ENCODE results near the gene SLC6A6. TPM values are rescaled to one million over a fixed set of nuclear protein-coding genes. Genes with fewer than 3 reads are reported as not detected.

The SLC6A6 gene
- total RNA-seq, 2 donors from 2014 or later: 6.7 to 8.3 TPM

- intact Hi-C loops (cut with DNase I, micrococcal nuclease): no loop called here
- DNase-seq (no peak), ATAC-seq (no peak)
Observed at GRCh38 chr3:14370720-14371572, 31.5 kb upstream of the SLC6A6 start.

GRCh38 chr3:14371573-14372474 is 30.6 kb upstream of the SLC6A6 start:
- intact Hi-C loops (cut with DNase I, micrococcal nuclease): no loop called here
- DNase-seq: peak; percentile 91 to 94
- ATAC-seq: peak; percentile 96

GRCh38 chr3:14372587-14372986 is 29.8 kb upstream of the SLC6A6 start:
- intact Hi-C loops (cut with DNase I, micrococcal nuclease): no loop called here
- ATAC-seq: no peak

GRCh38 chr3:14373753-14374376 is 28.5 kb upstream of the SLC6A6 start:
- intact Hi-C loops (cut with DNase I, micrococcal nuclease): no loop called here
- ATAC-seq: no peak
- DNase-seq: no peak

More at GRCh38 chr3:14372587-14372986, 29.8 kb upstream of the SLC6A6 start:
- DNase-seq: no peak

DNA sequence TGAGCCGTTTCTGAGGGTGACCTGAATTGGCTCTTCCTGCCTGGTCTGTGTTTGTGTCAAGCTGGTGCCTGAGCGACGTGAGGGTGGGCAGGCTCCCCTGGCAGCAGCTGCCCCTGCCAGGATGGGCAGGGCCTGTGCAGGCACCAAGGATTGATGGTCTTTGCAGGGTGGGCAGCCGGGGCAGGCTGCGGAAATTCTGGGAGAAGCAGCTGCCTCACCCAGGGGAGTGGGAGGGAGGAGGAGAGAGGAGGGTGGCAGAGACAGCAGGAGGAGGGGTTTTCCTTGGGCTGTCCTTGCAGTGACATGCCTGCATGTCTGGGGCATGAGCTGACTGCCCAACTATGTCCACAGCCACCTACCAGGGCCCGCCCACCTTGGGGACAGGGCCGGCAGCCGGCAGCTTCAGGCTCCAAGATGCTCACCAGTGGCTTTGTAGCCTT is 27.9 kb upstream of the SLC6A6 start:
- no peak for DNase-seq
- no peak for ATAC-seq

DNA sequence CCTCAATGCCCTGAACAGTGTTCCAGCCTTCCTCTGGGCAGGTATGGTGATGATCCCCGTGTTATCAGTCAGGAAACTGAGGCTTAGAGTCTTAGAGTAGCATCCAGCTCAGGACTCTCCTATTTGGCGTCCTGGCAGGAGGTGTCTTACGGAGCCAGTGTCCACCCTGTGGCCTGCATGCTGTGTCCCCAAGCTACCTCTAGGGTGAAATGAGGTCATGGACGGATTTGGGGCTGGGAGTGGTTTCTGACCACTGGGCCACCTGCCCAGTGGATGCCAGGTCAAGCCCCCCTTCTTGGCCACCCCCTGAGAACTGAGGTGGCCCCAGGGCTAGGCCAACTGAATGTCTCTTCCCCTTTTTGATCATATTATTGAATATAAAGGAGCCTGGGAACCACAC is 27.2 kb upstream of the SLC6A6 start:
- DNase-seq (no peak), ATAC-seq (no peak)
- intact Hi-C loops (cut with DNase I, micrococcal nuclease): no loop called here

More for the DNA sequence above, 27.9 kb upstream of the SLC6A6 start:
- intact Hi-C loops (cut with DNase I, micrococcal nuclease): no loop called here

DNA sequence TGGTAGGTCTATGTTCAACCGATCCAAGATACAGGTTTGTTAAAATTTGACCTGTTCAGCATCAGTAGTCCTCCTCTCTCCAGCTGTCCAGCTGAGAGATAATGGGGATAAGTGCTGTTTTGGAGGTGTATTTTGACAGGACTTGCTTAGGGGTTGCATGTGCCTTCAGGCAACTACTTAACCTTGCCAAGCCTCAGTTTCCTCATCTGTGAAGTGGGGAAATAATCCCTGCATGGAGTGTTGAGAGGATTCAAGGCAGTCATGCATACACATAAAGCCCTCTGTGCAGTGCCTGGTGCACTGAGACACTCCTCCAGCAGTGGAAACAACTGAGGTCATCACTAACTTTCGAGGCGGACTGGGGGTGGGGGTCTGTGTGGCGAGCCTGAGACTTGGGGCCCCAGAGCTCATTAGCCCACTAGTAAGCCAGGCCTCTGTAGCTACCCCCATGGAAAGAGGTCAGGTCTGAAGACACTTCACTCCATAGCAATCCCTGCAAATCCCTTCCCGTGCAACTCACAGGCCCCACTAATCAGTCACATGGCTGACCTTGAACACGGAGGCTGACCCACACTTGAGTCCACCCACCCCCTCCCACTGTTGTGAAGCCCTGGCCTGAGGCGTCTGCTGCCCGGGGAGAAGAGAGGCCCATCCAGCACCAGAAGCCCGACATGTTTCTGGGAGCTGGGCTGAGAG is 25.9 kb upstream of the SLC6A6 start:
- DNase-seq (no peak), ATAC-seq (no peak)
- intact Hi-C loops (cut with DNase I, micrococcal nuclease): no loop called here

GRCh38 chr3:14377044-14377837 is 25.2 kb upstream of the SLC6A6 start:
- intact Hi-C loops (cut with DNase I, micrococcal nuclease): no loop called here
- ATAC-seq (no peak), DNase-seq (no peak)

- no peak for DNase-seq
- peak; percentile 44 for ATAC-seq
- intact Hi-C loops (cut with DNase I, micrococcal nuclease): no loop called here
Observed at GRCh38 chr3:14377838-14378169, 24.6 kb upstream of the SLC6A6 start.

DNA sequence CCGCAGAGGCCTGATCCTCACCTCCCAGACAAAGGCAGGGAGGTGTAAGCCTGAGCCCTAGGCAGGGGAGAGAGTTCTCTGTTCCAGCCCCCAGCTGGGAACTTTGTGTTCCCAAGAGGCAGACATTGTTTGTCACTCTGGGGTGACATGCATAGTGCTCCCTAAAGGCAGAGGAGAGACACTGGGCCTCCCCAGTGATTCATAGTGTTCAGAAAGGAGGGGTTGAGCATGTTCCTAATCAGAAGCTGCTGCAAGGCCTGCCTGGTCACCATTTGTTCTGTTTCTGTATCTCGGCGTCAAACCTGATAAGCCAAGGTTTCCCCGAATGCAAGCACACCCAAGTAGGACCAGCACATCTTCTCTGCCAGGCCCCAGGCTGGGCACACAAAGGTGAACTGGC is 24.0 kb upstream of the SLC6A6 start:
- intact Hi-C loops (cut with DNase I, micrococcal nuclease): no loop called here
- no peak for ATAC-seq
- DNase-seq: no peak

DNA sequence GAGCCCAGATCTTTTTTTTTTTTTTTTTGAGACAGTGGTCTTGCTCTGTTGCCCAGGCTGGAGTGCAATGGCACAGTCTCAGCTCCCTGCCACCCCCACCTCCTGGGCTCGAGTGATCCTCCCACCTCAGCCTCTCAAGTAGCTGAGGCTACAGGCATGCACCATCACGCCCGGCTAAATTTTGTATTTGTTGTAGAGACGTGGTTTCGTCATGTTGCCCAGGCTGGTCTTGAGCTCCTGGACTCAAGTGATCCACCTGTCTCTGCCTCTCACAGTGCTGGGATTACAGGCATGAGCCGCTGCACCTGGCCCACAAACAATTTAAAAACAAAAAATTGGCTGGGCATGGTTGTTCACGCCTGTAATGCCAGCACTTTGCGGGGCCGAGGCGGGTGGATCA is 22.6 kb upstream of the SLC6A6 start:
- no peak for DNase-seq
- no peak for ATAC-seq
- intact Hi-C loops (cut with DNase I, micrococcal nuclease): no loop called here

- ATAC-seq: no peak
Observed at GRCh38 chr3:14386254-14386653, 16.2 kb upstream of the SLC6A6 start.

GRCh38 chr3:14388201-14388600 is 14.2 kb upstream of the SLC6A6 start:
- intact Hi-C loops (cut with DNase I, micrococcal nuclease): no loop called here
- ATAC-seq (no peak), DNase-seq (no peak)

More at GRCh38 chr3:14386254-14386653, 16.2 kb upstream of the SLC6A6 start:
- intact Hi-C loops (cut with DNase I, micrococcal nuclease): no loop called here
- DNase-seq: no peak

DNA sequence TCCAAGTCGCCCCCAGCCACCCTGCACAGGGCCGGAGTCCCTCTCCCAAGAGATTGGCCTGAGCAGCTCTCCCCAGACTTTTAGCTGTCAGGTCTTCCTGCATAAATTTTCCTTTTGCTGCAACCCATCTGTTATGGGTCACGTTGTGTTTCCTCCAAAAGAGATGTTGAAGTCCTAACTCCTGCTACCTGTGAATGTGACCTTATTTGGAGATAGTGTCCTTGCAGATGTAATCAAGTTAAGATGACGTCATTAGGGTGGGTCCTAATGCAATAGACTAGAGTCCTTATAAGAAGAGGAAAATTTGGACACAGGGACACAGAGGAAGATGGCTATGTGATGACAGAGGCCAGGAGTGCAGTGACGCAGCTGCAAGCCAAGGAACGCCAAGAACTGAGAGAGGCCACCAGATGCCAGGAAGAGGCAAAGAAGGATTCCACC is 13.2 kb upstream of the SLC6A6 start:
- no peak for DNase-seq
- ATAC-seq: no peak
- intact Hi-C loops (cut with DNase I, micrococcal nuclease): no loop called here

DNA sequence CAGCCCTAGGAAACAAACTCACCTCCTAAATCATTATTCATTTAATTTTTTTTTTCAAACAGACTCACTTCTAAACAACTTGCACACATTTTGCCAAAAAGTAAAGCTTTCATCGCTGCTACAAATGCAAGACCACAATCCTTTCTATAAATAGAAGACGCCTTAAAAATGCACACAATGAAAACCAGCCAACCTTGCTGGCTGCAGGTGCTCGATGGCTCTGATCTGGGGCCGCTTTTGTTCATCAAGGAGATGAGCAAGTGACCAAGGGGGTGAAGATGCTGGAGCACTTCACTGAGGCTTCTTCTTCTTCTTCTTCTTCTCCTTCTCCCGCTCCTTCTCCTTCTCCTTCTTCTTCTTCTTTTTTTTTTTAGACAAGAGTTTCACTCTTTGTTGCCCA is 12.7 kb upstream of the SLC6A6 start:
- intact Hi-C loops (cut with DNase I, micrococcal nuclease): no loop called here
- ATAC-seq (no peak), DNase-seq (no peak)

GRCh38 chr3:14391033-14391432 is 11.4 kb upstream of the SLC6A6 start:
- no peak for DNase-seq
- peak; percentile 54 for ATAC-seq
- intact Hi-C loops (cut with DNase I, micrococcal nuclease): no loop called here

- intact Hi-C loops (cut with DNase I, micrococcal nuclease): no loop called here
- no peak for ATAC-seq
- no peak for DNase-seq
Observed at GRCh38 chr3:14392231-14392630, 10.2 kb upstream of the SLC6A6 start.

- DNase-seq (no peak), ATAC-seq (no peak)
- intact Hi-C loops (cut with DNase I, micrococcal nuclease): no loop called here
Observed at GRCh38 chr3:14392803-14393319, 9.5 kb upstream of the SLC6A6 start.

Data from left colon (tissue), 2 donors.